A549 (cell line): ENCODE measurements around the gene TMEM40. TPM values are rescaled to one million over a fixed set of nuclear protein-coding genes. Genes with fewer than 3 reads are reported as not detected.

Source experiments
- ATAC-seq, 2 experiments: fragments of 200-7000 bp in 1 of 2; fragments of >200 bp in 1 of 2; cut with Nextera tagmentation in 1 of 2; cut with Tn5 transposase in 1 of 2; 3 replicates each; pipeline versions ENCODE4 v1.8.0 to v1.9.1; 2018 to 2020; ENCODE audit warnings: mild to moderate bottlenecking in 1 of 2, moderate library complexity in 1 of 2
- CTCF ChIA-PET: fragments of 300-600 bp; sonication (Branson Sonifier 250); formaldehyde crosslinking; extraction: SDS; loops from one replicate; lab custom pipeline; 2021; ENCODE audit warnings: antibody characterized with exemption, inconsistent platforms; lab: Yijun Ruan, JAX
- POLR2A ChIA-PET: fragments of 350-600 bp; formaldehyde crosslinking; extraction: SDS; loops from one replicate; lab custom pipeline; 2021; ENCODE audit warnings: antibody characterized with exemption, inconsistent platforms; lab: Yijun Ruan, JAX
- DNase-seq, 2 experiments: peaks; one replicate each; pipeline versions ENCODE4 v3.0.0 to v3.0.0-alpha.2; 2011 to 2016; ENCODE audit warnings: low read depth in 1 of 2, low spot score in 1 of 2
- FAIRE-seq: peaks from 2 replicates; lab custom pipeline; 2011; peaks lifted over from hg19 to GRCh38; lab: Jason Lieb, UNC
- H3K27ac ChIP-seq, 2 experiments: fragments of >200 bp; sonication (Bioruptor Twin); formaldehyde crosslinking; 3 replicates each; pipeline ENCODE4 v1.5.1; 2016 to 2017
- H3K4me1 ChIP-seq: fragments of >200 bp; sonication (Bioruptor Twin); formaldehyde crosslinking; 3 replicates; pipeline ENCODE4 v1.6.1; 2016
- H3K4me2 ChIP-seq: fragments of >200 bp; sonication (Bioruptor Twin); formaldehyde crosslinking; 3 replicates; pipeline ENCODE4 v1.6.1; 2016
- H3K4me3 ChIP-seq: fragments of >200 bp; sonication (Bioruptor Twin); formaldehyde crosslinking; 3 replicates; pipeline ENCODE4 v1.5.1; 2016
- H3K9me3 ChIP-seq: fragments of >200 bp; sonication (Bioruptor Twin); formaldehyde crosslinking; 3 replicates; pipeline ENCODE4 v1.6.1; 2016
- CEBPB ChIP-seq, 2 experiments: fragments of >200 bp in 1 of 2; sonication (Bioruptor Twin) in 1 of 2; formaldehyde crosslinking in 1 of 2; IDR thresholded peaks; 2 replicates each; pipeline ENCODE4 v1.6.1; 2012 to 2016
- CHD2 ChIP-seq: fragments of 150-350 bp; IDR thresholded peaks from 2 replicates; pipeline ENCODE4 v1.6.1; 2014; ENCODE audit warnings: low read length; ENCODE audit not compliant: partially characterized antibody
- CTCF ChIP-seq: fragments of >200 bp; sonication (Bioruptor Twin); formaldehyde crosslinking; IDR thresholded peaks from 3 replicates; pipeline ENCODE4 v1.5.1; 2016
- EHMT2 ChIP-seq: fragments of 200-600 bp; sonication (generic); IDR thresholded peaks from 2 replicates; pipeline ENCODE4 v1.6.1; 2016; ENCODE audit warnings: antibody characterized with exemption, low read depth, mild to moderate bottlenecking, moderate library complexity
- ESRRA ChIP-seq: fragments of 150-350 bp; IDR thresholded peaks from 2 replicates; pipeline ENCODE4 v1.6.1; 2014; ENCODE audit warnings: mild to moderate bottlenecking, low read length, borderline replicate concordance
- HES2 ChIP-seq: fragments of >200 bp; sonication (Bioruptor Twin); formaldehyde crosslinking; IDR thresholded peaks from 2 replicates; pipeline ENCODE4 v1.6.1; 2016
- HEYL ChIP-seq: fragments of 250-450 bp; sonication (Bioruptor Pico); IDR thresholded peaks from 2 replicates; pipeline ENCODE4 v1.8.0; 2021; ENCODE audit warnings: mild to moderate bottlenecking, moderate library complexity
- HOXB13 ChIP-seq: fragments of 250-450 bp; sonication (Bioruptor Pico); IDR thresholded peaks from 2 replicates; pipeline ENCODE4 v1.5.0; 2020; ENCODE audit warnings: low read depth, mild to moderate bottlenecking, moderate library complexity
- JUNB ChIP-seq: fragments of >200 bp; sonication (Bioruptor Twin); formaldehyde crosslinking; IDR thresholded peaks from 2 replicates; pipeline ENCODE4 v1.6.1; 2016
- KDM5A ChIP-seq: fragments of 200-600 bp; sonication (generic); IDR thresholded peaks from 2 replicates; pipeline ENCODE4 v1.6.1; 2016; ENCODE audit warnings: antibody characterized with exemption, mild to moderate bottlenecking
- MYC ChIP-seq: IDR thresholded peaks from 2 replicates; pipeline ENCODE4 v1.6.1; 2012; ENCODE audit warnings: mild to moderate bottlenecking, inconsistent platforms, low read length, improper control_type of control experiment, borderline replicate concordance
- NPAS2 ChIP-seq: fragments of 250-450 bp; sonication (Bioruptor Pico); IDR thresholded peaks from 2 replicates; pipeline ENCODE4 v1.8.0; 2022; ENCODE audit warnings: mild to moderate bottlenecking, moderate library complexity, borderline replicate concordance
- PBX3 ChIP-seq: IDR thresholded peaks from 2 replicates; pipeline ENCODE4 v1.6.1; 2012
- PHF8 ChIP-seq: fragments of 200-600 bp; sonication (generic); IDR thresholded peaks from 2 replicates; pipeline ENCODE4 v1.6.1; 2016; ENCODE audit warnings: low read depth, mild to moderate bottlenecking, antibody characterized with exemption, moderate library complexity, borderline replicate concordance
- POLR2A ChIP-seq: IDR thresholded peaks from 2 replicates; pipeline ENCODE4 v1.6.1; 2012; ENCODE audit warnings: mild to moderate bottlenecking, low read length
- RAD21 ChIP-seq, 2 experiments: fragments of >200 bp in 1 of 2; sonication (Bioruptor Twin) in 1 of 2; formaldehyde crosslinking in 1 of 2; IDR thresholded peaks in 1 of 2; conservative IDR thresholded peaks in 1 of 2; 2 replicates in 1 of 2; 3 replicates in 1 of 2; pipeline ENCODE4 v1.6.1; 2012 to 2018; ENCODE audit warnings: inconsistent platforms in 1 of 2
- RCOR1 ChIP-seq: fragments of 150-350 bp; IDR thresholded peaks from 2 replicates; pipeline ENCODE4 v1.6.1; 2014; ENCODE audit warnings: antibody characterized with exemption, low read length, low read depth
- RNF2 ChIP-seq: fragments of 200-600 bp; sonication (generic); IDR thresholded peaks from 2 replicates; pipeline ENCODE4 v1.6.1; 2016; ENCODE audit warnings: low read depth, mild to moderate bottlenecking, antibody characterized with exemption, moderate library complexity, borderline replicate concordance
- SMC3 ChIP-seq: fragments of >200 bp; sonication (Bioruptor Twin); formaldehyde crosslinking; IDR thresholded peaks from 3 replicates; pipeline ENCODE4 v1.6.1; 2018; ENCODE audit warnings: inconsistent platforms
- TP53 ChIP-seq: fragments of 250-450 bp; sonication (Bioruptor Pico); IDR thresholded peaks from 2 replicates; pipeline ENCODE4 v1.5.0; 2021; ENCODE audit warnings: mild to moderate bottlenecking, moderate library complexity
- USF2 ChIP-seq: fragments of 450-650 bp; IDR thresholded peaks from 2 replicates; pipeline ENCODE4 v1.6.1; 2014; ENCODE audit warnings: antibody characterized with exemption
- ZNF302 ChIP-seq: fragments of 250-450 bp; sonication (Bioruptor Pico); IDR thresholded peaks from 2 replicates; pipeline ENCODE4 v1.9.0; 2021; ENCODE audit warnings: inconsistent platforms, mild to moderate bottlenecking, moderate library complexity
- WGBS: methylation state at CpG from one replicate; pipeline ENCODE4 v1.1.6; 2017; ENCODE audit errors: missing lambda C conversion rate; 5-methylcytosine and 5-hydroxymethylcytosine counted together
- polyA plus RNA-seq, 4 experiments: library from polyadenylated mRNA; depleted of rRNA in 3 of 4; stranded (reverse); fragments of >200 nt; fragmentation: RNase III in 1 of 4; extraction: RNeasy Plus Mini Kit Qiagen cat#74134 plus additional on column Dnase treatment in 1 of 4; gene quantifications; 2 replicates in 3 of 4; 3 replicates in 1 of 4; pipeline ENCODE4 v1.2.3, GENCODE V29; 2011 to 2017
- TF ChIP-seq, protein P1 (sequence below): IDR thresholded peaks from 2 replicates; pipeline ENCODE4 v1.6.1; 2012
- TF ChIP-seq, protein P2 (sequence below): IDR thresholded peaks from 2 replicates; pipeline ENCODE4 v1.6.1; 2012; ENCODE audit warnings: low read depth, borderline replicate concordance

TMEM40 gene
- polyA plus RNA-seq, 2 of the 4 experiments (the other 2 are of a cell fraction) = 0.13 to 0.18 TPM

DNA sequence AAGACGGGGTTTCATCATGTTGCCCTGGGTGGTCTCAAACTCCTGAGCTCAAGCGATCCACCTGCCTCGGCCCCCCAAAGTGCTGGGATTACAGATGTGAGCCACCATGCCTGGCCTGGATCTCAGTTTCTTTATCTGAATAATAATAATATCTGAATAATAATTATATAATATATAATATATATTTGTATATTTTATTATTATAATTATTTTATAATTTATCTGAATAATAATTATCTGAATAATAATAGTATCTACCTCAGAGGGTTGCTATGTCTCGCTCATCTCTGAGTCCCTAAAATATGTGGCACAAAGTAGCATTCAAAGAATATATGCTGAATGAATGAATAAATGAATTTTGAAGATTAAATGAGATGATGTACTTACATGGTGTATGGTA lies 44.8 kb downstream of the TMEM40 start (continued):
- TF ChIP-seq HES2 = no peak
- TF ChIP-seq RCOR1 = no peak
- no peak for TF ChIP-seq PHF8
- no peak for TF ChIP-seq CTCF

GRCh38 chr3:12710062-12710461 lies 49.0 kb downstream of the TMEM40 start:
- TF ChIP-seq ZNF302 (CRISPR knock-in tag) (no peak), SMC3 (no peak), TP53 (CRISPR knock-in tag) (no peak), EHMT2 (no peak), CEBPB (IDR thresholded peaks at IDR 0.05) (no peak), POLR2A (no peak), CHD2 (no peak)
- Histone ChIP-seq H3K4me1 (no peaks in the 10 kb centered on the region), H3K4me2 (no peak overlapping the region), H3K9me3 (peaks cover 3% of the 10 kb centered on the region; the same call in 1 of the 3 replicates), H3K27ac (no peak overlapping the region), H3K4me3 (no peak overlapping the region)
- ATAC-seq (no peak), DNase-seq (no peak), FAIRE-seq (no peak)
- POLR2A ChIA-PET = no interaction called here
- CTCF ChIA-PET = interaction anchor here (1.0 to 7.5 kb wide), 3 partner anchors 10 to 142 kb away, joined by 3 to 44 read pairs (median 3); no protein-coding TSS in a partner anchor
- 20% methylated on average over 3 of the region's 4 CpGs for WGBS

GRCh38 chr3:12709334-12709733 lies 49.7 kb downstream of the TMEM40 start:
- no peak for TF ChIP-seq HEYL (CRISPR knock-in tag)
- TF ChIP-seq, protein P1, sequence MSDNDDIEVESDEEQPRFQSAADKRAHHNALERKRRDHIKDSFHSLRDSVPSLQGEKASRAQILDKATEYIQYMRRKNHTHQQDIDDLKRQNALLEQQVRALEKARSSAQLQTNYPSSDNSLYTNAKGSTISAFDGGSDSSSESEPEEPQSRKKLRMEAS = no peak
- H3K27ac ChIP-seq = no peak overlapping the region
- ATAC-seq (no peak), DNase-seq (no peak), FAIRE-seq (no peak)
- CTCF ChIA-PET = interaction anchor here (1.0 to 7.5 kb wide), 5 partner anchors 10 to 141 kb away, joined by 3 to 44 read pairs (median 3); no protein-coding TSS in a partner anchor
- peaks cover 3% of the 10 kb centered on the region; the same call in 1 of the 3 replicates for H3K9me3 ChIP-seq
- 86% methylated on average over 3 of the region's 3 CpGs for WGBS
- POLR2A ChIA-PET = no interaction called here
- no peak overlapping the region for H3K4me2 ChIP-seq
- no peak overlapping the region for H3K4me3 ChIP-seq
- no peaks in the 10 kb centered on the region for H3K4me1 ChIP-seq

GRCh38 chr3:12708584-12709192 lies 50.4 kb downstream of the TMEM40 start:
- WGBS = 47% methylated on average over 6 of the region's 6 CpGs
- no peak overlapping the region for H3K4me3 ChIP-seq
- ATAC-seq (peak; percentile 29 to 41; a peak in 3 of 6 replicates), FAIRE-seq (no peak), DNase-seq (no peak)
- no peak overlapping the region for H3K4me2 ChIP-seq
- POLR2A ChIA-PET = no interaction called here
- H3K4me1 ChIP-seq = peaks cover 3% of the 10 kb centered on the region; the same call in 2 of the 3 replicates
- H3K9me3 ChIP-seq = peaks cover 3% of the 10 kb centered on the region; the same call in 1 of the 3 replicates
- H3K27ac ChIP-seq = no peak overlapping the region
- CTCF ChIA-PET = interaction anchor here (0.6 to 7.5 kb wide), 6 partner anchors 10 to 1683 kb away, joined by 3 to 44 read pairs (median 4); no protein-coding TSS in a partner anchor
- no peak for TF ChIP-seq MYC
- TF ChIP-seq, protein P2, sequence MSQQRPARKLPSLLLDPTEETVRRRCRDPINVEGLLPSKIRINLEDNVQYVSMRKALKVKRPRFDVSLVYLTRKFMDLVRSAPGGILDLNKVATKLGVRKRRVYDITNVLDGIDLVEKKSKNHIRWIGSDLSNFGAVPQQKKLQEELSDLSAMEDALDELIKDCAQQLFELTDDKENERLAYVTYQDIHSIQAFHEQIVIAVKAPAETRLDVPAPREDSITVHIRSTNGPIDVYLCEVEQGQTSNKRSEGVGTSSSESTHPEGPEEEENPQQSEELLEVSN = no peak
- TF ChIP-seq USF2 = no peak
- TF ChIP-seq CTCF = no peak
- TF ChIP-seq, protein P1 = no peak
- no peak for TF ChIP-seq RAD21 (conservative IDR thresholded peaks at IDR 0.05 in 1 of 2, IDR thresholded peaks at IDR 0.05 in 1 of 2)
- TF ChIP-seq SMC3 = no peak
- no peak for TF ChIP-seq NPAS2
- TF ChIP-seq JUNB = no peak
- no peak for TF ChIP-seq PBX3
- no peak for TF ChIP-seq RNF2
- TF ChIP-seq ESRRA = no peak
- TF ChIP-seq HOXB13 (CRISPR knock-in tag) = no peak
- TF ChIP-seq KDM5A = no peak
